ENCODE results near the gene DEAF1.
"Not testable (repeated sequence)": the region's sequence is repeated elsewhere in the genome, so short reads cannot be mapped to it uniquely, and the experiment has no call there.

Gene DEAF1

GRCh38 chr11:662689-663274, 32.2 kb downstream of the DEAF1 start:
- no peaks in the 10 kb centered on the region for H3K9me3 Mint-ChIP-seq
- ATAC-seq (replicated peaks) (peak; percentile 83 to 91), DNase-seq (peak; percentile 27)
- H3K4me1 Mint-ChIP-seq: peaks cover 0 to 2% of the 10 kb centered on the region in 2 donors
- H3K4me3 Mint-ChIP-seq: no peak overlapping the region
- no peaks in the 10 kb centered on the region for H3K27me3 Mint-ChIP-seq
- H3K27ac Mint-ChIP-seq: no peak overlapping the region
- peaks cover 26 to 39% of the 10 kb centered on the region in 2 donors for H3K36me3 Mint-ChIP-seq

GRCh38 chr11:660681-661444, 34.2 kb downstream of the DEAF1 start:
- ATAC-seq (replicated peaks) (no peak), DNase-seq (no peak)
- peaks cover 0 to 2% of the 10 kb centered on the region in 2 donors for H3K4me1 Mint-ChIP-seq
- no peak overlapping the region for H3K4me3 Mint-ChIP-seq
- H3K27ac Mint-ChIP-seq: no peak overlapping the region
- H3K36me3 Mint-ChIP-seq: peaks cover 34 to 39% of the 10 kb centered on the region in 2 donors
- H3K9me3 Mint-ChIP-seq: no peaks in the 10 kb centered on the region
- H3K27me3 Mint-ChIP-seq: no peaks in the 10 kb centered on the region

- peaks cover 31 to 34% of the 10 kb centered on the region in 2 donors for H3K36me3 Mint-ChIP-seq
- ATAC-seq (replicated peaks): no peak
- no peaks in the 10 kb centered on the region for H3K9me3 Mint-ChIP-seq
- peaks cover 0 to 2% of the 10 kb centered on the region in 2 donors for H3K4me1 Mint-ChIP-seq
- H3K27ac Mint-ChIP-seq: no peak overlapping the region
- H3K27me3 Mint-ChIP-seq: no peaks in the 10 kb centered on the region
- H3K4me3 Mint-ChIP-seq: no peak overlapping the region
- no peak for DNase-seq
Measured at GRCh38 chr11:660281-660680, 34.7 kb downstream of the DEAF1 start.

- no peak for DNase-seq
- ATAC-seq (replicated peaks): no peak
- H3K36me3 Mint-ChIP-seq: peaks cover 31 to 37% of the 10 kb centered on the region in 2 donors
- no peaks in the 10 kb centered on the region for H3K27me3 Mint-ChIP-seq
- no peak overlapping the region for H3K4me3 Mint-ChIP-seq
- H3K9me3 Mint-ChIP-seq: no peaks in the 10 kb centered on the region
- no peak overlapping the region for H3K27ac Mint-ChIP-seq
- H3K4me1 Mint-ChIP-seq: peaks cover 0 to 2% of the 10 kb centered on the region in 2 donors
Measured at GRCh38 chr11:659532-660085, 35.4 kb downstream of the DEAF1 start.

GRCh38 chr11:657691-658126, 37.3 kb downstream of the DEAF1 start:
- H3K4me1 Mint-ChIP-seq: peaks cover 0 to 2% of the 10 kb centered on the region in 2 donors
- peaks cover 29 to 39% of the 10 kb centered on the region in 2 donors for H3K36me3 Mint-ChIP-seq
- DNase-seq (no peak), ATAC-seq (replicated peaks) (no peak)
- no peaks in the 10 kb centered on the region for H3K27me3 Mint-ChIP-seq
- no peak overlapping the region for H3K27ac Mint-ChIP-seq
- no peak overlapping the region for H3K4me3 Mint-ChIP-seq
- no peaks in the 10 kb centered on the region for H3K9me3 Mint-ChIP-seq

GRCh38 chr11:656866-657265, 38.2 kb downstream of the DEAF1 start:
- no peaks in the 10 kb centered on the region for H3K27me3 Mint-ChIP-seq
- ATAC-seq (replicated peaks): no peak
- no peaks in the 10 kb centered on the region for H3K9me3 Mint-ChIP-seq
- H3K4me3 Mint-ChIP-seq: no peak overlapping the region
- H3K27ac Mint-ChIP-seq: no peak overlapping the region
- DNase-seq: no peak
- H3K4me1 Mint-ChIP-seq: peaks cover 0 to 2% of the 10 kb centered on the region in 2 donors
- H3K36me3 Mint-ChIP-seq: peaks cover 30 to 42% of the 10 kb centered on the region in 2 donors

- H3K27ac Mint-ChIP-seq: no peak overlapping the region
- peaks cover 0 to 2% of the 10 kb centered on the region in 2 donors for H3K4me1 Mint-ChIP-seq
- no peaks in the 10 kb centered on the region for H3K27me3 Mint-ChIP-seq
- H3K9me3 Mint-ChIP-seq: no peaks in the 10 kb centered on the region
- H3K36me3 Mint-ChIP-seq: peaks cover 30 to 43% of the 10 kb centered on the region in 2 donors
- H3K4me3 Mint-ChIP-seq: no peak overlapping the region
- ATAC-seq (replicated peaks) (no peak), DNase-seq (no peak)
Measured at GRCh38 chr11:656426-656825, 38.6 kb downstream of the DEAF1 start.

GRCh38 chr11:655036-655726, 39.8 kb downstream of the DEAF1 start:
- DNase-seq (no peak), ATAC-seq (replicated peaks) (no peak)
- peaks cover 0 to 2% of the 10 kb centered on the region in 2 donors for H3K4me1 Mint-ChIP-seq
- peaks cover 29 to 45% of the 10 kb centered on the region in 2 donors for H3K36me3 Mint-ChIP-seq
- H3K27ac Mint-ChIP-seq: no peak overlapping the region
- no peaks in the 10 kb centered on the region for H3K9me3 Mint-ChIP-seq
- H3K4me3 Mint-ChIP-seq: no peak overlapping the region
- H3K27me3 Mint-ChIP-seq: no peaks in the 10 kb centered on the region

- not testable (repeated sequence) for H3K27ac Mint-ChIP-seq; ATAC-seq (replicated peaks); H3K4me3 Mint-ChIP-seq; H3K27me3 Mint-ChIP-seq; DNase-seq; H3K4me1 Mint-ChIP-seq; H3K9me3 Mint-ChIP-seq
- H3K36me3 Mint-ChIP-seq: peaks cover 32 to 45% of the 10 kb centered on the region in 2 donors
Measured at GRCh38 chr11:654444-654843, 40.6 kb downstream of the DEAF1 start.

- no peak for ATAC-seq (replicated peaks)
Measured at GRCh38 chr11:653837-654236, 41.2 kb downstream of the DEAF1 start.

GRCh38 chr11:653136-653535, 41.9 kb downstream of the DEAF1 start:
- peaks cover 31 to 52% of the 10 kb centered on the region in 2 donors for H3K36me3 Mint-ChIP-seq
- H3K4me3 Mint-ChIP-seq; ATAC-seq (replicated peaks); H3K4me1 Mint-ChIP-seq; H3K27me3 Mint-ChIP-seq; H3K27ac Mint-ChIP-seq; H3K9me3 Mint-ChIP-seq; DNase-seq: not testable (repeated sequence)

More at GRCh38 chr11:653837-654236, 41.2 kb downstream of the DEAF1 start:
- Mint-ChIP-seq H3K4me3 (no peak overlapping the region), H3K4me1 (no peaks in the 10 kb centered on the region), H3K36me3 (peaks cover 34 to 48% of the 10 kb centered on the region in 2 donors), H3K9me3 (no peaks in the 10 kb centered on the region), H3K27me3 (no peaks in the 10 kb centered on the region), H3K27ac (no peak overlapping the region)
- no peak for DNase-seq

GRCh38 chr11:650482-650881, 44.5 kb downstream of the DEAF1 start:
- Mint-ChIP-seq H3K27me3 (no peaks in the 10 kb centered on the region), H3K36me3 (peaks cover 27 to 55% of the 10 kb centered on the region in 2 donors)

GRCh38 chr11:647672-648158, 47.3 kb downstream of the DEAF1 start:
- peak overlapping the region; percentile 42 for H3K27ac Mint-ChIP-seq
- peaks cover 0 to 11% of the 10 kb centered on the region in 2 donors for H3K4me1 Mint-ChIP-seq
- H3K36me3 Mint-ChIP-seq: peaks cover 19 to 44% of the 10 kb centered on the region in 2 donors
- not testable (repeated sequence) for H3K27me3 Mint-ChIP-seq; ATAC-seq (replicated peaks); H3K4me3 Mint-ChIP-seq; H3K9me3 Mint-ChIP-seq; DNase-seq

More at GRCh38 chr11:650482-650881, 44.5 kb downstream of the DEAF1 start:
- Mint-ChIP-seq H3K4me1 (peaks cover 0 to 11% of the 10 kb centered on the region in 2 donors), H3K27ac (no peak overlapping the region), H3K4me3 (no peak overlapping the region), H3K9me3 (no peaks in the 10 kb centered on the region)
- DNase-seq: no peak
- ATAC-seq (replicated peaks): no peak

GRCh38 chr11:646214-646613, 48.8 kb downstream of the DEAF1 start:
- Mint-ChIP-seq H3K9me3 (no peaks in the 10 kb centered on the region), H3K4me1 (peaks cover 0 to 11% of the 10 kb centered on the region in 2 donors), H3K4me3 (no peak overlapping the region), H3K27ac (no peak overlapping the region), H3K36me3 (peaks cover 16 to 36% of the 10 kb centered on the region in 2 donors), H3K27me3 (no peaks in the 10 kb centered on the region)
- ATAC-seq (replicated peaks): no peak
- DNase-seq: no peak
